HepG2 (cell line): Measurements from ENCODE around the gene HPS1. TPM values are rescaled to one million over a fixed set of nuclear protein-coding genes. Genes with fewer than 3 reads are reported as not detected.

Experiments used
- DPF2 ChIP-seq: sonication (generic); formaldehyde crosslinking; IDR thresholded peaks from 2 replicates; pipeline ENCODE4 v1.4.0; 2020; ENCODE audit warnings: mild to moderate bottlenecking, low read depth, missing genetic modification reagents, borderline replicate concordance
- FOSL2 ChIP-seq: sonication (generic); formaldehyde crosslinking; IDR thresholded peaks from 2 replicates; pipeline ENCODE4 v1.4.0; 2020; ENCODE audit warnings: missing genetic modification reagents
- GABPB1 ChIP-seq: IDR thresholded peaks from 2 replicates; pipeline ENCODE4 v1.6.1; 2016; ENCODE audit warnings: mild to moderate bottlenecking, missing genetic modification reagents, moderate library complexity, missing compliant biosample characterization
- GATAD2A ChIP-seq: IDR thresholded peaks from 2 replicates; pipeline ENCODE4 v1.6.1; 2016
- IKZF1 ChIP-seq: fragments of 450-650 bp; IDR thresholded peaks from 2 replicates; pipeline ENCODE4 v1.7.1; 2016
- NR2C2 ChIP-seq: sonication (generic); formaldehyde crosslinking; IDR thresholded peaks from 2 replicates; pipeline ENCODE4 v1.4.0; 2020; ENCODE audit warnings: missing genetic modification reagents, mild to moderate bottlenecking, moderate library complexity, borderline replicate concordance
- SOX6 ChIP-seq, 2 experiments: fragments of 450-650 bp in 1 of 2; sonication (generic) in 1 of 2; formaldehyde crosslinking in 1 of 2; IDR thresholded peaks; 2 replicates each; pipeline versions ENCODE4 v1.4.0 to v1.6.1; 2017 to 2020; ENCODE audit warnings: antibody characterized with exemption in 1 of 2, mild to moderate bottlenecking in 1 of 2, missing genetic modification reagents in 1 of 2
- SRY ChIP-seq: sonication (generic); formaldehyde crosslinking; IDR thresholded peaks from 2 replicates; pipeline ENCODE4 v1.8.0; 2022; ENCODE audit warnings: mild to moderate bottlenecking, missing genetic modification reagents
- ZMYM2 ChIP-seq: sonication (generic); formaldehyde crosslinking; IDR thresholded peaks from 2 replicates; pipeline ENCODE4 v1.8.0; 2022; ENCODE audit warnings: mild to moderate bottlenecking, missing genetic modification reagents
- ZNF264 ChIP-seq: sonication (generic); formaldehyde crosslinking; IDR thresholded peaks from 2 replicates; pipeline ENCODE4 v1.4.0; 2020; ENCODE audit warnings: missing genetic modification reagents
- polyA plus RNA-seq, 8 experiments: library from polyadenylated mRNA; depleted of rRNA in 3 of 8; stranded (reverse) in 7 of 8; unstranded in 1 of 8; fragments of >200 nt; fragmentation: Illumina TruSeq in 4 of 8; extraction: Trizol in 4 of 8; gene quantifications; 2 replicates each; pipeline versions ENCODE4 v1.2.1 to v1.2.3, GENCODE V29; 2011 to 2016; ENCODE audit warnings: low read depth in 4 of 8, missing spikeins in 1 of 8, mixed read lengths in 1 of 8; ENCODE audit not compliant: insufficient read depth in 1 of 8
- total RNA-seq, 5 experiments: library from RNA; depleted of rRNA; stranded (reverse); fragments of >200 nt; fragmentation: Illumina TruSeq; extraction: Trizol; gene quantifications; 2 replicates each; pipeline ENCODE4 v1.2.3, GENCODE V29; 2016; ENCODE audit warnings: low read depth in 1 of 5
- TF ChIP-seq, protein P1 (sequence below): sonication (generic); formaldehyde crosslinking; IDR thresholded peaks from 2 replicates; pipeline ENCODE4 v1.5.1; 2020; ENCODE audit warnings: mild to moderate bottlenecking, missing genetic modification reagents, borderline replicate concordance
- TF ChIP-seq, protein P2 (sequence below): sonication (generic); formaldehyde crosslinking; IDR thresholded peaks from 2 replicates; pipeline ENCODE4 v1.8.1; 2023; ENCODE audit warnings: mild to moderate bottlenecking, missing genetic modification reagents
- TF ChIP-seq, protein P3 (sequence below): IDR thresholded peaks from 2 replicates; pipeline ENCODE4 v1.6.1; 2016; ENCODE audit warnings: mild to moderate bottlenecking
- TF ChIP-seq, protein P4 (sequence below): sonication (generic); formaldehyde crosslinking; IDR thresholded peaks from 2 replicates; pipeline ENCODE4 v1.4.0; 2020; ENCODE audit warnings: missing genetic modification reagents
- TF ChIP-seq, protein P5 (sequence below): IDR thresholded peaks from 2 replicates; pipeline ENCODE4 v1.6.1; 2016

Gene HPS1
- total and polyA plus RNA-seq, 2 of the 13 experiments (the other 11 are each of a cell fraction or from before 2014, with no cell fraction given) = 24.6 to 25.8 TPM

DNA sequence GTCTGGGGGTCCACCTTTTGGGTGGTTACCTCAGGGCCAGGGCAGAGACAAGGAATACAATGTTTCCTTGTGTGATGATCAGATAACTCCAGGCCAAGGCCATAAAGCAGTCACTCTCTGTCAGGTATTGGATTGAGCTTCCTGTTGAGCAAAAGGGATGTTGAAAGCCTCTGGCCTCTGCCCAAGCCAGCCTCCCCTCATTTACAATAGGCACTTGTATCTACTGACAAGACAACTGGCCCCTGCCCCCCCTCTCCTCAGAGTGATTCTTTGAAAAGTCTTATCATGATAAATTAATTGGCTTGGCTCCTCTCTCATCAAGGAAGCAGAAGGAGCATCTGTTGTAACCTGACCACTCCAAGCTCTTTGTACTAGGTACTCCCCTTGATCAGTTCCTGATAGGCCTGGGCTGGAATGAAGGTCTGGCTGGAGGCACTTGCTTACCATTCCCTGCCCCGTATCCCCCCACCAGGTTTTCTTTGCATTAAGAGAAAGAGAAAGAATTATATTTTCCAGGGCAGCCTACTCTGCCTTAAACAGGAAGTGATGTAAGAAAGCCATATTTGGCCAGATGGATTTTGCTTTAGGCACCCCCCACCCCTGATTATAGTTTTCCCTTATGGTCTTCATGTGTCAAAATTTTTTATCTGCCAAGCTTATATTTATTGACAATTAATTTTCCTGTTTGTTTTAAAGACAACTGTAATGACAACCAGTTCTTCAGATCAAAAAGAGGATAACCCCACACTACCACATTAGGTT lies 42.1 kb upstream of the HPS1 start (continued):
- TF ChIP-seq, protein P1, sequence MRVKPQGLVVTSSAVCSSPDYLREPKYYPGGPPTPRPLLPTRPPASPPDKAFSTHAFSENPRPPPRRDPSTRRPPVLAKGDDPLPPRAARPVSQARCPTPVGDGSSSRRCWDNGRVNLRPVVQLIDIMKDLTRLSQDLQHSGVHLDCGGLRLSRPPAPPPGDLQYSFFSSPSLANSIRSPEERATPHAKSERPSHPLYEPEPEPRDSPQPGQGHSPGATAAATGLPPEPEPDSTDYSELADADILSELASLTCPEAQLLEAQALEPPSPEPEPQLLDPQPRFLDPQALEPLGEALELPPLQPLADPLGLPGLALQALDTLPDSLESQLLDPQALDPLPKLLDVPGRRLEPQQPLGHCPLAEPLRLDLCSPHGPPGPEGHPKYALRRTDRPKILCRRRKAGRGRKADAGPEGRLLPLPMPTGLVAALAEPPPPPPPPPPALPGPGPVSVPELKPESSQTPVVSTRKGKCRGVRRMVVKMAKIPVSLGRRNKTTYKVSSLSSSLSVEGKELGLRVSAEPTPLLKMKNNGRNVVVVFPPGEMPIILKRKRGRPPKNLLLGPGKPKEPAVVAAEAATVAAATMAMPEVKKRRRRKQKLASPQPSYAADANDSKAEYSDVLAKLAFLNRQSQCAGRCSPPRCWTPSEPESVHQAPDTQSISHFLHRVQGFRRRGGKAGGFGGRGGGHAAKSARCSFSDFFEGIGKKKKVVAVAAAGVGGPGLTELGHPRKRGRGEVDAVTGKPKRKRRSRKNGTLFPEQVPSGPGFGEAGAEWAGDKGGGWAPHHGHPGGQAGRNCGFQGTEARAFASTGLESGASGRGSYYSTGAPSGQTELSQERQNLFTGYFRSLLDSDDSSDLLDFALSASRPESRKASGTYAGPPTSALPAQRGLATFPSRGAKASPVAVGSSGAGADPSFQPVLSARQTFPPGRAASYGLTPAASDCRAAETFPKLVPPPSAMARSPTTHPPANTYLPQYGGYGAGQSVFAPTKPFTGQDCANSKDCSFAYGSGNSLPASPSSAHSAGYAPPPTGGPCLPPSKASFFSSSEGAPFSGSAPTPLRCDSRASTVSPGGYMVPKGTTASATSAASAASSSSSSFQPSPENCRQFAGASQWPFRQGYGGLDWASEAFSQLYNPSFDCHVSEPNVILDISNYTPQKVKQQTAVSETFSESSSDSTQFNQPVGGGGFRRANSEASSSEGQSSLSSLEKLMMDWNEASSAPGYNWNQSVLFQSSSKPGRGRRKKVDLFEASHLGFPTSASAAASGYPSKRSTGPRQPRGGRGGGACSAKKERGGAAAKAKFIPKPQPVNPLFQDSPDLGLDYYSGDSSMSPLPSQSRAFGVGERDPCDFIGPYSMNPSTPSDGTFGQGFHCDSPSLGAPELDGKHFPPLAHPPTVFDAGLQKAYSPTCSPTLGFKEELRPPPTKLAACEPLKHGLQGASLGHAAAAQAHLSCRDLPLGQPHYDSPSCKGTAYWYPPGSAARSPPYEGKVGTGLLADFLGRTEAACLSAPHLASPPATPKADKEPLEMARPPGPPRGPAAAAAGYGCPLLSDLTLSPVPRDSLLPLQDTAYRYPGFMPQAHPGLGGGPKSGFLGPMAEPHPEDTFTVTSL (CRISPR knock-in tag) = 0 out of 2 replicates have a peak, but pooled peaks have one; percentile 44
- TF ChIP-seq, protein P2, sequence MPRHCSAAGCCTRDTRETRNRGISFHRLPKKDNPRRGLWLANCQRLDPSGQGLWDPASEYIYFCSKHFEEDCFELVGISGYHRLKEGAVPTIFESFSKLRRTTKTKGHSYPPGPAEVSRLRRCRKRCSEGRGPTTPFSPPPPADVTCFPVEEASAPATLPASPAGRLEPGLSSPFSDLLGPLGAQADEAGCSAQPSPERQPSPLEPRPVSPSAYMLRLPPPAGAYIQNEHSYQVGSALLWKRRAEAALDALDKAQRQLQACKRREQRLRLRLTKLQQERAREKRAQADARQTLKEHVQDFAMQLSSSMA (CRISPR knock-in tag) = no peak
- TF ChIP-seq GABPB1 (CRISPR knock-in tag) = peak; percentile 35; the same call in 1 of the 2 replicates
- TF ChIP-seq SOX6 (IDR thresholded peaks at IDR 0.05) = no peak
- peak; percentile 79 for TF ChIP-seq SOX6 (CRISPR knock-in tag; IDR thresholded peaks at IDR 0.05)
- no peak for TF ChIP-seq IKZF1
- TF ChIP-seq ZMYM2 = 0 out of 2 replicates have a peak, but pooled peaks have one; percentile 30
- no peak for TF ChIP-seq SRY (CRISPR knock-in tag)
- TF ChIP-seq, protein P3, sequence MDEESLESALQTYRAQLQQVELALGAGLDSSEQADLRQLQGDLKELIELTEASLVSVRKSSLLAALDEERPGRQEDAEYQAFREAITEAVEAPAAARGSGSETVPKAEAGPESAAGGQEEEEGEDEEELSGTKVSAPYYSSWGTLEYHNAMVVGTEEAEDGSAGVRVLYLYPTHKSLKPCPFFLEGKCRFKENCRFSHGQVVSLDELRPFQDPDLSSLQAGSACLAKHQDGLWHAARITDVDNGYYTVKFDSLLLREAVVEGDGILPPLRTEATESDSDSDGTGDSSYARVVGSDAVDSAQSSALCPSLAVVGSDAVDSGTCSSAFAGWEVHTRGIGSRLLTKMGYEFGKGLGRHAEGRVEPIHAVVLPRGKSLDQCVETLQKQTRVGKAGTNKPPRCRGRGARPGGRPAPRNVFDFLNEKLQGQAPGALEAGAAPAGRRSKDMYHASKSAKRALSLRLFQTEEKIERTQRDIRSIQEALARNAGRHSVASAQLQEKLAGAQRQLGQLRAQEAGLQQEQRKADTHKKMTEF (CRISPR knock-in tag) = peak; percentile 53; the same call in 1 of the 2 replicates
- peak; percentile 75 for TF ChIP-seq FOSL2
- TF ChIP-seq, protein P4, sequence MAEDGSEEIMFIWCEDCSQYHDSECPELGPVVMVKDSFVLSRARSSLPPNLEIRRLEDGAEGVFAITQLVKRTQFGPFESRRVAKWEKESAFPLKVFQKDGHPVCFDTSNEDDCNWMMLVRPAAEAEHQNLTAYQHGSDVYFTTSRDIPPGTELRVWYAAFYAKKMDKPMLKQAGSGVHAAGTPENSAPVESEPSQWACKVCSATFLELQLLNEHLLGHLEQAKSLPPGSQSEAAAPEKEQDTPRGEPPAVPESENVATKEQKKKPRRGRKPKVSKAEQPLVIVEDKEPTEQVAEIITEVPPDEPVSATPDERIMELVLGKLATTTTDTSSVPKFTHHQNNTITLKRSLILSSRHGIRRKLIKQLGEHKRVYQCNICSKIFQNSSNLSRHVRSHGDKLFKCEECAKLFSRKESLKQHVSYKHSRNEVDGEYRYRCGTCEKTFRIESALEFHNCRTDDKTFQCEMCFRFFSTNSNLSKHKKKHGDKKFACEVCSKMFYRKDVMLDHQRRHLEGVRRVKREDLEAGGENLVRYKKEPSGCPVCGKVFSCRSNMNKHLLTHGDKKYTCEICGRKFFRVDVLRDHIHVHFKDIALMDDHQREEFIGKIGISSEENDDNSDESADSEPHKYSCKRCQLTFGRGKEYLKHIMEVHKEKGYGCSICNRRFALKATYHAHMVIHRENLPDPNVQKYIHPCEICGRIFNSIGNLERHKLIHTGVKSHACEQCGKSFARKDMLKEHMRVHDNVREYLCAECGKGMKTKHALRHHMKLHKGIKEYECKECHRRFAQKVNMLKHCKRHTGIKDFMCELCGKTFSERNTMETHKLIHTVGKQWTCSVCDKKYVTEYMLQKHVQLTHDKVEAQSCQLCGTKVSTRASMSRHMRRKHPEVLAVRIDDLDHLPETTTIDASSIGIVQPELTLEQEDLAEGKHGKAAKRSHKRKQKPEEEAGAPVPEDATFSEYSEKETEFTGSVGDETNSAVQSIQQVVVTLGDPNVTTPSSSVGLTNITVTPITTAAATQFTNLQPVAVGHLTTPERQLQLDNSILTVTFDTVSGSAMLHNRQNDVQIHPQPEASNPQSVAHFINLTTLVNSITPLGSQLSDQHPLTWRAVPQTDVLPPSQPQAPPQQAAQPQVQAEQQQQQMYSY (CRISPR knock-in tag) = peak; percentile 65
- TF ChIP-seq DPF2 (CRISPR knock-in tag) = 0 out of 2 replicates have a peak, but pooled peaks have one; percentile 51
- no peak for TF ChIP-seq ZNF264 (CRISPR knock-in tag)
- TF ChIP-seq, protein P5, sequence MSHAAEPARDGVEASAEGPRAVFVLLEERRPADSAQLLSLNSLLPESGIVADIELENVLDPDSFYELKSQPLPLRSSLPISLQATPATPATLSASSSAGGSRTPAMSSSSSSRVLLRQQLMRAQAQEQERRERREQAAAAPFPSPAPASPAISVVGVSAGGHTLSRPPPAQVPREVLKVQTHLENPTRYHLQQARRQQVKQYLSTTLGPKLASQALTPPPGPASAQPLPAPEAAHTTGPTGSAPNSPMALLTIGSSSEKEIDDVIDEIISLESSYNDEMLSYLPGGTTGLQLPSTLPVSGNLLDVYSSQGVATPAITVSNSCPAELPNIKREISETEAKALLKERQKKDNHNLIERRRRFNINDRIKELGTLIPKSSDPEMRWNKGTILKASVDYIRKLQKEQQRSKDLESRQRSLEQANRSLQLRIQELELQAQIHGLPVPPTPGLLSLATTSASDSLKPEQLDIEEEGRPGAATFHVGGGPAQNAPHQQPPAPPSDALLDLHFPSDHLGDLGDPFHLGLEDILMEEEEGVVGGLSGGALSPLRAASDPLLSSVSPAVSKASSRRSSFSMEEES (CRISPR knock-in tag) = 0 out of 2 replicates have a peak, but pooled peaks have one; percentile 13
- TF ChIP-seq GATAD2A (CRISPR knock-in tag) = peak; percentile 84
- TF ChIP-seq NR2C2 (CRISPR knock-in tag) = 0 out of 2 replicates have a peak, but pooled peaks have one; percentile 21
